Prostate gland (tissue), 2 donors: ENCODE data around the gene ANKRD45. TPM values are rescaled to one million over a fixed set of nuclear protein-coding genes. Genes with fewer than 3 reads are reported as not detected.

Experiments
- DNase-seq: peaks from one replicate; pipeline ENCODE4 v3.0.0-alpha.2; 2019; ENCODE audit warnings: low spot score
- H3K27ac ChIP-seq, 2 donors: fragments of 200-600 bp; sonication (generic); 2 replicates each; pipeline ENCODE4 v1.5.1; 2017 to 2019
- H3K27me3 ChIP-seq: fragments of 200-600 bp; sonication (generic); replicated peaks from 2 replicates; pipeline ENCODE4 v1.5.1; 2019; ENCODE audit not compliant: insufficient read depth
- H3K36me3 ChIP-seq, 2 donors: fragments of 200-600 bp; sonication (generic); 1 replicate in 1 of 2; 2 replicates in 1 of 2; pipeline versions ENCODE4 v1.5.1 to v1.8.1; 2017 to 2019
- H3K4me1 ChIP-seq: fragments of 200-600 bp; sonication (generic); replicated peaks from 2 replicates; pipeline ENCODE4 v1.5.1; 2019
- H3K4me3 ChIP-seq, 2 donors: fragments of 200-600 bp; sonication (generic); 2 replicates each; pipeline ENCODE4 v1.5.1; 2017 to 2019
- H3K9me3 ChIP-seq: fragments of 200-600 bp; sonication (generic); 2 replicates; pipeline ENCODE4 v1.5.1; 2017
- POLR2A ChIP-seq: fragments of 450-650 bp; IDR thresholded peaks from one replicate; pipeline ENCODE4 v1.6.1; 2016; ENCODE audit warnings: antibody characterized with exemption, mild to moderate bottlenecking
- POLR2AphosphoS5 ChIP-seq: sonication (generic); formaldehyde crosslinking; IDR thresholded peaks from one replicate; pipeline ENCODE4 v1.6.1; 2017; ENCODE audit warnings: antibody characterized with exemption
- WGBS: methylation state at CpG from one replicate; pipeline ENCODE4 v1.1.5; 2018; 5-methylcytosine and 5-hydroxymethylcytosine counted together
- intact Hi-C: fragments of 100-400 bp; cut with DNase I; formaldehyde crosslinking; loops from one replicate; pipeline ENCODE4 v1.14.2; 2022
- total RNA-seq, 2 donors: library from RNA; depleted of rRNA; stranded (reverse); fragments of >200 nt; gene quantifications; one replicate each; pipeline ENCODE4 v1.1.0, GENCODE V29; 2016
- TF ChIP-seq, protein P1 (sequence below), 4 experiments: fragments of 200-600 bp in 2 of 4; fragments of 450-650 bp in 2 of 4; sonication (generic) in 2 of 4; IDR thresholded peaks; 1 replicate in 3 of 4; 2 replicates in 1 of 4; pipeline ENCODE4 v1.5.1; 2016 to 2019; ENCODE audit warnings: antibody characterized with exemption in 4 of 4, mild to moderate bottlenecking in 2 of 4, moderate library complexity in 2 of 4

ANKRD45 gene
- total RNA-seq, 2 donors from 2014 or later: 2.3 TPM; not detected in 1

- Histone ChIP-seq H3K4me1 (no peaks in the 10 kb centered on the region), H3K27ac (no peak overlapping the region), H3K9me3 (no peaks in the 10 kb centered on the region), H3K4me3 (no peak overlapping the region), H3K27me3 (no peaks in the 10 kb centered on the region), H3K36me3 (no peaks in the 10 kb centered on the region)
- intact Hi-C loops: no loop called here
- 71% methylated on average over 1 of the region's 1 CpG for WGBS
- TF ChIP-seq, protein P1, sequence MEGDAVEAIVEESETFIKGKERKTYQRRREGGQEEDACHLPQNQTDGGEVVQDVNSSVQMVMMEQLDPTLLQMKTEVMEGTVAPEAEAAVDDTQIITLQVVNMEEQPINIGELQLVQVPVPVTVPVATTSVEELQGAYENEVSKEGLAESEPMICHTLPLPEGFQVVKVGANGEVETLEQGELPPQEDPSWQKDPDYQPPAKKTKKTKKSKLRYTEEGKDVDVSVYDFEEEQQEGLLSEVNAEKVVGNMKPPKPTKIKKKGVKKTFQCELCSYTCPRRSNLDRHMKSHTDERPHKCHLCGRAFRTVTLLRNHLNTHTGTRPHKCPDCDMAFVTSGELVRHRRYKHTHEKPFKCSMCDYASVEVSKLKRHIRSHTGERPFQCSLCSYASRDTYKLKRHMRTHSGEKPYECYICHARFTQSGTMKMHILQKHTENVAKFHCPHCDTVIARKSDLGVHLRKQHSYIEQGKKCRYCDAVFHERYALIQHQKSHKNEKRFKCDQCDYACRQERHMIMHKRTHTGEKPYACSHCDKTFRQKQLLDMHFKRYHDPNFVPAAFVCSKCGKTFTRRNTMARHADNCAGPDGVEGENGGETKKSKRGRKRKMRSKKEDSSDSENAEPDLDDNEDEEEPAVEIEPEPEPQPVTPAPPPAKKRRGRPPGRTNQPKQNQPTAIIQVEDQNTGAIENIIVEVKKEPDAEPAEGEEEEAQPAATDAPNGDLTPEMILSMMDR (IDR thresholded peaks at IDR 0.05): no peak
- no peak for TF ChIP-seq POLR2A
- TF ChIP-seq POLR2AphosphoS5: no peak
- no peak for DNase-seq
These were observed 108.4 kb downstream of the ANKRD45 start for GRCh38 chr1:173561263-173561662.

- Histone ChIP-seq H3K27ac (no peak overlapping the region), H3K36me3 (no peaks in the 10 kb centered on the region), H3K27me3 (no peaks in the 10 kb centered on the region), H3K4me1 (no peaks in the 10 kb centered on the region), H3K9me3 (no peaks in the 10 kb centered on the region), H3K4me3 (no peak overlapping the region)
- no peak for DNase-seq
- TF ChIP-seq POLR2A: no peak
- TF ChIP-seq, protein P1 (IDR thresholded peaks at IDR 0.05): no peak
- no peak for TF ChIP-seq POLR2AphosphoS5
- intact Hi-C loops: no loop called here
- 94% methylated on average over 3 of the region's 3 CpGs for WGBS
These were observed 109.3 kb downstream of the ANKRD45 start for GRCh38 chr1:173560285-173560880.

Other genes with a start within 250 kb of the ANKRD45 start
- gene PRDX6, start 192.5 kb downstream of the ANKRD45 start, total RNA-seq: 100 to 1,000 TPM; 302 to 369 TPM
- 10 to 100 TPM in 1 of 2 donors, not detected in 1; 40.6 TPM for gene SLC9C2, start 66.8 kb downstream of the ANKRD45 start, total RNA-seq
- gene TEX50, start 34.5 kb downstream of the ANKRD45 start, total RNA-seq: 1 to 10 TPM in 1 of 2 donors, not detected in 1; 1.1 TPM
- gene KLHL20, start 45.1 kb upstream of the ANKRD45 start, total RNA-seq: 10 to 100 TPM; 26.3 to 27.6 TPM
- gene DARS2, start 154.8 kb upstream of the ANKRD45 start, total RNA-seq: 10 to 100 TPM; 11.3 to 18.1 TPM
- 1 to 10 TPM; 5.7 to 9.4 TPM for gene CENPL, start 155.0 kb upstream of the ANKRD45 start, total RNA-seq
- gene GAS5, start 198.1 kb upstream of the ANKRD45 start, total RNA-seq: 100 to 1,000 TPM; 162 to 223 TPM
- gene ZBTB37, start 198.5 kb upstream of the ANKRD45 start, total RNA-seq: 10 to 100 TPM in 1 of 2 donors, 1 to 10 TPM in 1; 6.6 to 14.7 TPM
- gene SERPINC1, start 247.5 kb upstream of the ANKRD45 start, total RNA-seq: not detected